HK-2 (cell line): Measurements from ENCODE around the gene SLC5A10.

Experiments
- DNase-seq: peaks from one replicate; pipeline ENCODE4 v3.0.0-alpha.2; 2018; ENCODE audit not compliant: unreplicated experiment

The SLC5A10 gene

GRCh38 chr17:19002805-19003542 is 51.0 kb downstream of the SLC5A10 start:
- DNase-seq, result no peak

DNA sequence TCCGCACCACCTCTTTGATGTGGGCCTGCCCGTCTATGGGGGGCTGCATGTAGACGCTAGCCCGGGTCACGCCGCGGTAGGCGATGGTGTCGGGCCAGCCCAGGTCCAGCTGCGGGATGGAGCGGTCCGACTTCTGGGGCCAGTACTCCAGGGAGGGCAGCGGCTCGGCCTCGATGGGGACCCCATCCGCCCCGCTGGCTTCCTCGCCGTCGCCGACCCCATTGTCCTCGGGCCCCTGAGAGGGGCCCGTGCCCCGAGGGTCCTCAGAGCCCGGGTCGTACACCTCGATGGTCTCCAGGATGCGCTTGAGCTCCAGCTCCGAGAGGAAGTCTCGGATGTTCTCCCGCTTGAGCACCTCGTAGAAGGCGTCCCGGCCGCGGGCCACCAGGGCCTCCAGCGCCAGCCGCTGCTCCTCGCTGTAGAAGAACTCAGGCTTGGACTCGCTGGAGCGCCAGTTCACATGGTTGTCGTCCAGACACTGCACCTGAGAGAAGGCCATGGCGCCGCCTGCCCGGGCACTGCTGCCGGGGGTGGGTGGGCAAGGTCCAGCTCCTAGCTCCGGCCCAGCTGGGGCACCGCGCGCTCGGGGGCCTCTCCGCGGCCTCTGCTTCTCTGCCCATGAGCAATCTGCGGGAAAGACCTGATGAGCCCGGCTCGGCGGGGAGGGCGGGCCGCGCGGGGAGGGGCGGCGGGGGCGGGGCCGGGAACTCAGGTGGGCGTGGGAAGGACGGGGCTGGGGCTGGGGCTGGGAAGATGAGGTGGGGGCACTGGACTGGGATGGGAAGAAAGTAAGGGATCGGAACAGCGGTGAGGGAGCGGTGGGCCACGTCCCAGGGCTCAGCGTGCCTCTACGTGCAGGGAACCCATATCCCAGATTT is 51.8 kb downstream of the SLC5A10 start:
- no peak for DNase-seq

- no peak for DNase-seq
Observed at GRCh38 chr17:19004421-19005136, 52.6 kb downstream of the SLC5A10 start, which contains the start of gene FAM83G. Gene FAM83G, minus strand, starts transcription at chr17:19004764. Its CDS starts 723 bp downstream, at chr17:19004041.

DNA sequence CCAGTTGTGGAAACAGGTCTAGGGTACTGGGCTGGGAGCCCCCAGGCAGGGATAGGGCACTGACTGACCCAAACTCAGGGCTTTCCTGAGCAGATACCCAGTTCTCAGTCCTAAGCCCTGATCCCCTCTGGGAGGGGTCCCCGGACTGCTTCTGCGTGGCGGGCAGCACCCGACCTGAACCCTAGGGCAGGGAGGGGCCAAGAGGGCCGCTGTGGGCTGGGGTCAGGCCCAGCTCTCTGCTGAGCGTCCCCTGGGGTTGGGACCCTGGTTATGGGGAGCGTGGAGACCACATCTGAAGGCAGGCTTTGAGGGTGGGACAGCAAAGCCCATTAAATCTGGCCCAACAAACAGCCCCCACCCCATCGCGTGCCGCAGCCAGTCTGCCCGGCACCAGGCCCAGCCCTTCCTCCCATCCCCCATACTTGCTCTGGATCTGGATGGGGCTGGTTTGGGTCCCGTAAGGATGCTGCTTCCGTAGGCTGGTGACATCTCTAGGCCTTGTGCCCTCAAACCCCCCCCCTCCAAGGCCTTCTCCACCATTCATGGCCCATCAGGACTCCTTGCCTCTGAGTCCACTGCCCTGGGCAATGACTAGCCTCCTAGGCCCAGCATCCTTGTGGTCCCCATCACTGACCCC is 53.3 kb downstream of the SLC5A10 start:
- DNase-seq, result no peak

- DNase-seq, result no peak
Observed at GRCh38 chr17:19005789-19006430, 53.9 kb downstream of the SLC5A10 start.

DNA sequence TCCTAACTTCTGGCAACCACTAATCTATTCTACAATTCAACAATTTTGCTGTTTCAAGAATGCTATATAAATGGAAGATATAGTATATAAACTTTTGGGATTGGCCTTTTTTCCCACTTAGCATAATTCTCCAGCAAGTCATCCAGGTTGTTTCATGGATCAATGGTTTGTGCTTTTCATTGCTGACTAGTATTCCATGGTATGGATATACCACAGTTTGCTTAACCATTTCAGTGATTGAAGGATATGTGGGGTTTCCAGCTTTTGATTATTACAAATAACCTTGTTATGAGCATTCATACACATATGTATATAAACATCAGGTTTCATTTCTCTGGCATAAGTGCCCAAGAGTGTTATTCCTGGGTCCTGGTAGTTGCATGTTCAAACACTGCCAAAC is 54.7 kb downstream of the SLC5A10 start:
- DNase-seq, result no peak

DNA sequence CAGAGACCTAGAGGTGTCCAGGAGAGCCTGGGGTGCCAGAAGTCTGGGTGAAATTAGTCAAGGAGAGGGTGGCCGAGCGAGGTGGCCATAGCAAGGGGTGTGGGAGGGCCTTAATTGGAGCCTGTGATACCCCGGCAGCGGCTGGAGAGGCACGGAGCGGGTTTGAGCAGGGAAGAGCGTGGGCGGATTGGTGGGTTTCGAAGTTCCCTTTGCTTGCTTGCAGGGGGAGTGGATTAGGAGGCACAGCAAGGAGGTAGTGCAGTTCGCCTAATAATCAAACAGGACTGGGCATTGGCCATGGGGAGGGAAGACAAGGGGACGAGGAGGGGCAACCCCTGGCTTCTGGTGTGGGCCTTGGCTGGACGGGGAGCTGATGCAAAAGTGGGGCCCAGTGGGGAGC is 58.0 kb downstream of the SLC5A10 start:
- DNase-seq, result no peak

- no peak for DNase-seq
Observed at GRCh38 chr17:19010729-19011505, 59.0 kb downstream of the SLC5A10 start.

DNA sequence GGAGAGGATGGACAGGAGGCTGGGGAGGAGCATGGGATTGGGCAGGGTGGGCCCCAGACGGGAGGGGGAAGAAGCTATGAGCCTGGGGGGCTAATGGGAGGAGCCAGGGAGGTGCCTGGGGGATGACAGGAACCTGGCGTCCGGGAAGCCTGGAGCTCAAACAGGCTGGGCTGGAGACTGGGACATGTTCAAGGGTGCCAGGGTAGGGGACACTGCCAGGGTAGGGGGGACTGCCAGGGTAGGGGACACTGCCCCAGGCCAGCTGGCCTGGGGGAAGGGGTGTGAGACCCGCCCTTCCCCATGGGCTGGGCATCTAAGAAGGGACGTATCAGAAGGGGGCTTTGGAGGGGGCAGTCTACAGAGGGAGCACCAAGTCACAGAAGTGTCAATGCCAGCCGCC is 59.6 kb downstream of the SLC5A10 start:
- DNase-seq, result no peak

- no peak for DNase-seq
Observed at GRCh38 chr17:19012171-19013080, 60.5 kb downstream of the SLC5A10 start.

- DNase-seq, result no peak
Observed at GRCh38 chr17:19013226-19013625, 61.3 kb downstream of the SLC5A10 start.

DNA sequence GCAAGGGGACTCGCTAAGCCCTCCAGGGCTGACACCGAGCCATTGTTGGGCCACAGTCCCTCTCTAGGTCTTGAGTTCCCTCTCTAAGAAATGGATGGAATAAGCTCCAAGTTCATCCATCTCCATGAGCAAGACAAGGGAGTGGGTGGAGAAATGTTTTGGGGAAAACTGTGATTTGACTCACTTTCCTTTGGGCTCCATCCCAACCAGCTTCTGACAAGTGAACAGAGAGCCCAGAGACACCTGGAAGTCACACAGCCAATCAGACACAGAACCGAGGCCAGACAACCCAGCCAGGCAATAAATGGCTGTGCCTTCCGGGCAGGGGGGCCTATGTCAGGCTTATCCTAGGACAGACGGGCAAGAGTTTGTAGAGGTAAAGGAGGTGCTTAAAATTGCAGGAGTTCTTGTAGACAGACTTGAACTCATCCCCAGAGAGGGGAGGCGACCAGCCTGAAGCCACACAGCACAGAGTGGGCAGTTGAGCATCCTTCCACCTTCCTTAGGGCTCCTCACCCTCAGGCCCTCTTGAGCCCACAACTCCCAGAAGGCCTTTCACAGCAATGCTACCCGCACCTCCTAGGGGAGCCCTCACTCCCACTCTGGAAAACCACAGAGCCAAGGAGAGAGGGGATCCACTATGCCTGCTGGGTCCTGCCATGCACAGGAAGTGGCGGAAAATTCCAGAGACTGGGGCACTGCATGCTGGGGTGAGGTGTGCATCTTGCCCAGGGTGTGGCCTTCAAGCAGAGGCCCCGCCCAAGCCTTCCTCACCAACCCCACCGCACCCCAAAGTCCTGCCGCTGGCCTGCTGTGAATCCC is 62.1 kb downstream of the SLC5A10 start:
- DNase-seq, result no peak

DNA sequence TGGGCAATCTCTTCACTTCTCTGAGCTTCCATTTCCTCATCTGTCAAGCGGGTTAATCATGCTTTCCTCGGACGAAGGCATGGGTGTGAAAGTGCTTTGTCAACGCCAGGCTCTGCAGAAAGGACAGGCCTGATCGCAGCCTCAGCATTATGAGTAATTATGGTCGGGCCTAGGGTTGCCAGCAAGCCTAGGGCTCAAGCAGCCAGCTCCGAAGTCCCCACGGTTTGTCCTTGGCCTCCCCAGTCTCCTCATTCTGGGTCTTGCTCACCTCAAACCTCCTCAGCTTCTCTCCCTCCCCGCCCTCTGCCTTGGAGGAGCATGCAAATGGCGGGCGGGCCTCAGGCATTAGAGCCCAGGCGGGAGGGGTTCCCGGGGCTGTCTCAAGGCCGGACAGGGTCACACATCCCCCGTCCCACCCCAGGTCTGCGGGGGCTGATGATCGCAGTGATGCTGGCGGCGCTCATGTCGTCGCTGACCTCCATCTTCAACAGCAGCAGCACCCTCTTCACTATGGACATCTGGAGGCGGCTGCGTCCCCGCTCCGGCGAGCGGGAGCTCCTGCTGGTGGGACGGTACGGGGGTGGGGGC is 62.8 kb downstream of the SLC5A10 start:
- DNase-seq, result no peak

- no peak for DNase-seq
Observed at GRCh38 chr17:19015428-19015827, 63.5 kb downstream of the SLC5A10 start.

DNA sequence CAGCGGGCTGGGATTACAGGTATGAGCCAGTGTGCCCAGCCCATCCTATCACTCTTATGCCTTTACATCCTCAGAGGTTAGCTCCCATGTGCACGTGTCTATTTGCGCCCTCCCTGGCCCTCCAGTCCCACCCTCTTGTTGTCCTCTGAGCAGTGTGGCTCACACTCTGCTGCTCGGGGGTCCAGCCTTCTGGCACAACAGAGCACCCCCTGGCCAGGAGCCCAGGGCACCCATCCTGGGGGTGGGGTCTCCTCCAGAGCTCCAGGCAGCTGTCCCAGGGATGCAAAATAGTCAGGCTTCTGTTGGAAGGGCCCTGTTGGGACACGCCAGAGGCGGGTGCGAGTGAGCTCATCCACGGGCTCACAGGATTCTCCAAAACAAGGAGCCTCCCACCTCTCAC is 64.3 kb downstream of the SLC5A10 start:
- no peak for DNase-seq

DNA sequence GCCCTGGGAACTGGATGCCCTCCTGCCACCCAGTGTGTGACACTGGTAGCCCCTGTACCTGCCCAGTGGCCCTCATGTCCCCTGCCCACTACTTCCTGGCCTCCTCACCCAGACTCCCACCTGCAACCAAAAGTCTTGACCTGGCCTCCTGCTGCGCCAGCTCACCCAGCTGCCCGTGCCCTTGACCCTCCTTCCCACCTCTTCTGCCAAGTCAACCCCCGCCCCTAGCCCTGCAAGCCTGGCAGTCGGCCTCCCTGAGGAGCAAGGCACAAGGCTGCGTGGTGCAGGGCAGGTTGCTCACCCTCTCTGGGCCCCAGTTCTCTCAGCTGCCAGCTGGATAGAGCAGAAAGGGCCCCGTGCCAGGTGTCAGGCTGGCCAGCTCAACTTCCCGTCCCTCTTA is 64.9 kb downstream of the SLC5A10 start:
- no peak for DNase-seq

DNA sequence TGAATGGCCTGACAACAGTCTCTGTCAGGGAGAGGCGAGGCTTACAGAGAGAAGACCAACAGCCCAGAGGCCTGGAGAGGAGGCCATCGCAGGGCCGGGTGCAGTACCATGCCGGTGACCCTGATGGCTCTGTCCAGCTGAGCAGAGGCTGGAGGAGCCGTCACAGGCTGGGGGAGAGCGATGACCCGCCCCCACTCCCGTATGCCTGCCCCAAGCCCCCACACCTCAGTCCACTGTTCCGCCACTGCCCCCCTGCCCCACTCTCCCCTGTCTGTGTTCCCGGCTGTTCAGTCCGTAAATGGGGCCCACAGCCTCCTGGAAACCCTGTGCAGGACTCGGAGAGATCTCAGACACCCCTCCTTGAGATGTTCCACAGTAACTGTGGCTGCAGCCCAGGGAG is 65.4 kb downstream of the SLC5A10 start:
- no peak for DNase-seq
